ENCODE measurements around the gene SMURF1. TPM values are rescaled to one million over a fixed set of nuclear protein-coding genes. Genes with fewer than 3 reads are reported as not detected.
A peak's percentile ranks its signal among the peaks of the same experiment; 100 is the strongest.

SMURF1 gene
- total and polyA plus RNA-seq, 2 of the 4 experiments (the other 2 are of a cell fraction), result 13.4 to 20.3 TPM

DNA sequence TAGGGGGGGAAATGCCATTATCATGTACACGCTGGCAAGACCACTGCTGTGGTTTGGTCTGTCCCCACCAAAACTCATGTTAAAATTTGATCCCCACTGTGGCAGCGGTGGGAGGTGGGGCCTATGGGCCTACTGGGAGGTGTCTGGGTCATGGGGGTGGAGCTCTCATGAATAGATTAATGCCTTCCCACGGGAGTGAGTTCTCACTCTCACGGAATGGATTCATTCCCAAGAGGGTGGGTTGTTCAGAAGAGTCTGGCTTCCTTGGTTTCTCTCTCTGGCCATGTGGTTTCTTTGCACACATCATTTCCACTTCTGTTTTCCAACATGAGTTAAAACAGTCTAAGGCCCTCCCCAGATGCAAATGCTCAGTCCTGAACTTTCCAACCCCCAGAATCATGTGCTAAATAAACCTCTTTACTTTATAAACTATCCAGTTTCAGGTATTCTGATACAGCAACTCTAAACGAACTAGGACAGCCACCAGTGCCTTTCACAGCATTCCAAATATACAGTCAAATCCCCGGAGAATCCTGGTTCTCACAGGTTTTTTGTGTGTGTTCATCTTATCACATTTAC, 44.3 kb downstream of the SMURF1 start:
- CTCF ChIA-PET, result no interaction called here
- no TSS peak for BruUV-seq (replicated peaks)
- Histone ChIP-seq H2BK20ac (ENCODE audit: low read depth, low read length) (no peak overlapping the region), H3K27ac (ENCODE audit: insufficient read depth, low read length) (no peak overlapping the region), H2BK120ac (ENCODE audit: low read depth, low read length) (no peak overlapping the region), H4K8ac (ENCODE audit: low read depth in 2 of 2, low read length in 2 of 2) (0 out of 4 replicates have a peak overlapping the region, but pooled peaks of 1 of the 2 experiments have one; percentile 18), H4K91ac (ENCODE audit: insufficient read depth, low read depth, low read length) (no peak overlapping the region), H2AFZ (replicated peaks; ENCODE audit: low read length, poor library complexity) (no peak overlapping the region), H3K9me3 (ENCODE audit: control insufficient read depth, insufficient read depth, low read length) (peaks cover 4% of the 10 kb centered on the region; the same call in 1 of the 2 replicates), H2BK5ac (ENCODE audit: low read depth, low read length, poor library complexity, severe bottlenecking) (no peak overlapping the region), H3K9me1 (ENCODE audit: insufficient read depth, low read length) (peaks cover 11% of the 10 kb centered on the region), H3K4ac (ENCODE audit: low read depth, low read length) (0 out of 2 replicates have a peak overlapping the region, but pooled peaks have one; percentile 0), H4K20me1 (ENCODE audit: insufficient read depth, low read length) (peaks cover 50% of the 10 kb centered on the region), H3K56ac (ENCODE audit: extremely low read depth, insufficient read depth, low read length) (no peak overlapping the region), H3K14ac (replicated peaks; ENCODE audit: low read depth, low read length) (peak overlapping the region; percentile 55; the same call in 1 of the 2 replicates), H3K9ac (ENCODE audit: low read depth, low read length) (no peak overlapping the region), H3K18ac (ENCODE audit: low read depth, low read length) (peak overlapping the region; percentile 9; the same call in 1 of the 2 replicates), H2BK15ac (ENCODE audit: low read depth, low read length) (no peak overlapping the region), H3K4me3 (ENCODE audit: insufficient read depth, low read depth, low read length) (no peak overlapping the region), H2AK5ac (ENCODE audit: low read depth, low read length) (0 out of 2 replicates have a peak overlapping the region, but pooled peaks have one; percentile 13), H3K4me2 (ENCODE audit: low read depth, low read length) (no peak overlapping the region), H3K4me1 (ENCODE audit: control insufficient read depth, insufficient read depth, low read length) (peaks cover 17% of the 10 kb centered on the region), H3K79me1 (ENCODE audit: low read depth in 1 of 2, low read length in 2 of 2) (peaks cover 29 to 73% of the 10 kb centered on the region in 2 experiments), H4K5ac (ENCODE audit: low read depth, low read length) (no peak overlapping the region), H3K23ac (ENCODE audit: low read depth, low read length) (no peak overlapping the region), H2AK9ac (replicated peaks; ENCODE audit: low read depth, low read length, poor library complexity) (no peak overlapping the region), H3K36me3 (ENCODE audit: control insufficient read depth, insufficient read depth, low read length) (peaks cover 4% of the 10 kb centered on the region), H3K27me3 (ENCODE audit: control insufficient read depth, insufficient read depth, low read length) (no peaks in the 10 kb centered on the region)
- TF ChIP-seq POLR2A (IDR thresholded peaks at IDR 0.05; ENCODE audit: low read depth, low read length) (no peak), MXI1 (IDR thresholded peaks at IDR 0.05; ENCODE audit: borderline replicate concordance, low read depth, low read length) (no peak), CEBPB (IDR thresholded peaks at IDR 0.05; ENCODE audit: low read depth, low read length) (no peak), MAZ (IDR thresholded peaks at IDR 0.05; ENCODE audit: borderline replicate concordance, low read depth, low read length) (no peak), RFX5 (IDR thresholded peaks at IDR 0.05; ENCODE audit: low read depth, low read length) (no peak), BHLHE40 (IDR thresholded peaks at IDR 0.05; ENCODE audit: low read depth, low read length) (no peak), CHD1 (IDR thresholded peaks at IDR 0.05; ENCODE audit: low read depth, low read length) (no peak), FOS (IDR thresholded peaks at IDR 0.05; ENCODE audit: low read depth, low read length) (no peak), CTCF (conservative IDR thresholded peaks at IDR 0.05; ENCODE audit: low read depth, low read length) (no peak), MAFK (IDR thresholded peaks at IDR 0.05; ENCODE audit: low read depth, low read length) (no peak), RCOR1 (IDR thresholded peaks at IDR 0.05; ENCODE audit: insufficient replicate concordance, low read length) (no peak), SMC3 (IDR thresholded peaks at IDR 0.05; ENCODE audit: low read depth, low read length) (no peak), NFE2L2 (IDR thresholded peaks at IDR 0.05; ENCODE audit: low read depth, low read length) (no peak), RAD21 (IDR thresholded peaks at IDR 0.05; ENCODE audit: low read length) (no peak)
- TF ChIP-seq, protein P1, sequence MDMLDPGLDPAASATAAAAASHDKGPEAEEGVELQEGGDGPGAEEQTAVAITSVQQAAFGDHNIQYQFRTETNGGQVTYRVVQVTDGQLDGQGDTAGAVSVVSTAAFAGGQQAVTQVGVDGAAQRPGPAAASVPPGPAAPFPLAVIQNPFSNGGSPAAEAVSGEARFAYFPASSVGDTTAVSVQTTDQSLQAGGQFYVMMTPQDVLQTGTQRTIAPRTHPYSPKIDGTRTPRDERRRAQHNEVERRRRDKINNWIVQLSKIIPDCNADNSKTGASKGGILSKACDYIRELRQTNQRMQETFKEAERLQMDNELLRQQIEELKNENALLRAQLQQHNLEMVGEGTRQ (IDR thresholded peaks at IDR 0.05; ENCODE audit: low read depth, low read length), result no peak
- TF ChIP-seq, protein P2, sequence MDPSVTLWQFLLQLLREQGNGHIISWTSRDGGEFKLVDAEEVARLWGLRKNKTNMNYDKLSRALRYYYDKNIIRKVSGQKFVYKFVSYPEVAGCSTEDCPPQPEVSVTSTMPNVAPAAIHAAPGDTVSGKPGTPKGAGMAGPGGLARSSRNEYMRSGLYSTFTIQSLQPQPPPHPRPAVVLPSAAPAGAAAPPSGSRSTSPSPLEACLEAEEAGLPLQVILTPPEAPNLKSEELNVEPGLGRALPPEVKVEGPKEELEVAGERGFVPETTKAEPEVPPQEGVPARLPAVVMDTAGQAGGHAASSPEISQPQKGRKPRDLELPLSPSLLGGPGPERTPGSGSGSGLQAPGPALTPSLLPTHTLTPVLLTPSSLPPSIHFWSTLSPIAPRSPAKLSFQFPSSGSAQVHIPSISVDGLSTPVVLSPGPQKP (IDR thresholded peaks at IDR 0.05; ENCODE audit: borderline replicate concordance, low read depth, low read length), result no peak
- no peak for DNase-seq
- POLR2A ChIA-PET (ENCODE audit: unreplicated experiment), result no interaction called here
- dilution Hi-C loops (cut with HindIII; ENCODE audit: low sequenced_read_pairs, unreplicated experiment) (no loop called here), intact Hi-C loops (cut with micrococcal nuclease) (loop anchor here (5.0 kb wide), 1 partner anchor 38 kb away; no protein-coding TSS in a partner anchor), in situ Hi-C loops (cut with MboI; ENCODE audit: low sequenced_read_pairs) (no loop called here)
- no peak for ATAC-seq (ENCODE audit: low read depth)
- WGBS, 2 experiments (ENCODE audit: extremely low coverage in 2 of 2, insufficient read length in 1 of 2), result no CpG with 5 or more reads among the region's 6 CpGs
